Measurements from ENCODE around the gene SYS1. TPM values are rescaled to one million over a fixed set of nuclear protein-coding genes. Genes with fewer than 3 reads are reported as not detected.
"Not testable (repeated sequence)": the region's sequence is repeated elsewhere in the genome, so short reads cannot be mapped to it uniquely, and the experiment has no call there.

SYS1 gene
- total RNA-seq, 1 experiment from 2014 or later: 29.1 TPM

GRCh38 chr20:45347936-45348778 is 14.8 kb upstream of the SYS1 start, which contains the start of gene SDC4:
SDC4 (minus strand) TSS chr20:45348424; CDS start chr20:45348384, 40 bp downstream.
- H3K27me3 ChIP-seq (ENCODE audit: control insufficient read depth, insufficient read depth, low read length): no peaks in the 10 kb centered on the region
- BruUV-seq (replicated peaks): no TSS peak
- ChIA-PET CTCF (interaction anchor here (0.8 to 2.0 kb wide), 3 partner anchors 11 to 89 kb away, joined by 4 to 7 read pairs (median 5); no protein-coding TSS in a partner anchor), POLR2A (interaction anchor here (1.2 kb wide), 1 partner anchor 13 kb away, joined by 3 read pairs; no protein-coding TSS in a partner anchor)
- DNase-seq (ENCODE audit: low read depth, low spot score) (no peak), ATAC-seq (peak; percentile 81)
- in situ Hi-C loops (cut with HindIII; ENCODE audit: low pct_unique_long_range_greater_than_20kb, low sequenced_read_pairs): no loop called here
- intact Hi-C loops (cut with micrococcal nuclease; ENCODE audit: unreplicated experiment): no loop called here
- TF ChIP-seq TCF7L2 (IDR thresholded peaks at IDR 0.05; ENCODE audit: low read depth, low read length): no peak
- peak; percentile 93 for TF ChIP-seq SIN3A (IDR thresholded peaks at IDR 0.05; ENCODE audit: borderline replicate concordance, insufficient read depth, low read depth, low read length)
- peak; percentile 97 for TF ChIP-seq POLR2AphosphoS5 (IDR thresholded peaks at IDR 0.05; ENCODE audit: low read depth, low read length)
- no peaks in the 10 kb centered on the region for H3K9me3 ChIP-seq (ENCODE audit: control insufficient read depth, insufficient read depth, low read depth, low read length)
- H3K36me3 ChIP-seq (ENCODE audit: control insufficient read depth, insufficient read depth, low read length): no peaks in the 10 kb centered on the region
- H3K4me3 ChIP-seq (ENCODE audit: low read depth in 2 of 2, low read length in 2 of 2): peak within 1 kb of the TSS; percentile 70 to 94
- H3K27ac ChIP-seq (ENCODE audit: low read length): peak within 1 kb of the TSS; percentile 87
- peaks cover 44% of the 10 kb centered on the region for H3K4me1 ChIP-seq (ENCODE audit: control insufficient read depth, insufficient read depth, low read length)

- no TSS peak for BruUV-seq (replicated peaks)
- Histone ChIP-seq H3K27me3 (ENCODE audit: control insufficient read depth, insufficient read depth, low read length) (no peaks in the 10 kb centered on the region), H3K27ac (ENCODE audit: low read length) (no peak overlapping the region), H3K36me3 (ENCODE audit: control insufficient read depth, insufficient read depth, low read length) (no peaks in the 10 kb centered on the region), H3K4me3 (ENCODE audit: low read depth in 2 of 2, low read length in 2 of 2) (no peak overlapping the region), H3K4me1 (ENCODE audit: control insufficient read depth, insufficient read depth, low read length) (peaks cover 24% of the 10 kb centered on the region), H3K9me3 (ENCODE audit: control insufficient read depth, insufficient read depth, low read depth, low read length) (no peaks in the 10 kb centered on the region)
- in situ Hi-C loops (cut with HindIII; ENCODE audit: low pct_unique_long_range_greater_than_20kb, low sequenced_read_pairs): no loop called here
- TF ChIP-seq, protein P1, sequence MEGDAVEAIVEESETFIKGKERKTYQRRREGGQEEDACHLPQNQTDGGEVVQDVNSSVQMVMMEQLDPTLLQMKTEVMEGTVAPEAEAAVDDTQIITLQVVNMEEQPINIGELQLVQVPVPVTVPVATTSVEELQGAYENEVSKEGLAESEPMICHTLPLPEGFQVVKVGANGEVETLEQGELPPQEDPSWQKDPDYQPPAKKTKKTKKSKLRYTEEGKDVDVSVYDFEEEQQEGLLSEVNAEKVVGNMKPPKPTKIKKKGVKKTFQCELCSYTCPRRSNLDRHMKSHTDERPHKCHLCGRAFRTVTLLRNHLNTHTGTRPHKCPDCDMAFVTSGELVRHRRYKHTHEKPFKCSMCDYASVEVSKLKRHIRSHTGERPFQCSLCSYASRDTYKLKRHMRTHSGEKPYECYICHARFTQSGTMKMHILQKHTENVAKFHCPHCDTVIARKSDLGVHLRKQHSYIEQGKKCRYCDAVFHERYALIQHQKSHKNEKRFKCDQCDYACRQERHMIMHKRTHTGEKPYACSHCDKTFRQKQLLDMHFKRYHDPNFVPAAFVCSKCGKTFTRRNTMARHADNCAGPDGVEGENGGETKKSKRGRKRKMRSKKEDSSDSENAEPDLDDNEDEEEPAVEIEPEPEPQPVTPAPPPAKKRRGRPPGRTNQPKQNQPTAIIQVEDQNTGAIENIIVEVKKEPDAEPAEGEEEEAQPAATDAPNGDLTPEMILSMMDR (IDR thresholded peaks at IDR 0.05): no peak
- TF ChIP-seq, protein P2, sequence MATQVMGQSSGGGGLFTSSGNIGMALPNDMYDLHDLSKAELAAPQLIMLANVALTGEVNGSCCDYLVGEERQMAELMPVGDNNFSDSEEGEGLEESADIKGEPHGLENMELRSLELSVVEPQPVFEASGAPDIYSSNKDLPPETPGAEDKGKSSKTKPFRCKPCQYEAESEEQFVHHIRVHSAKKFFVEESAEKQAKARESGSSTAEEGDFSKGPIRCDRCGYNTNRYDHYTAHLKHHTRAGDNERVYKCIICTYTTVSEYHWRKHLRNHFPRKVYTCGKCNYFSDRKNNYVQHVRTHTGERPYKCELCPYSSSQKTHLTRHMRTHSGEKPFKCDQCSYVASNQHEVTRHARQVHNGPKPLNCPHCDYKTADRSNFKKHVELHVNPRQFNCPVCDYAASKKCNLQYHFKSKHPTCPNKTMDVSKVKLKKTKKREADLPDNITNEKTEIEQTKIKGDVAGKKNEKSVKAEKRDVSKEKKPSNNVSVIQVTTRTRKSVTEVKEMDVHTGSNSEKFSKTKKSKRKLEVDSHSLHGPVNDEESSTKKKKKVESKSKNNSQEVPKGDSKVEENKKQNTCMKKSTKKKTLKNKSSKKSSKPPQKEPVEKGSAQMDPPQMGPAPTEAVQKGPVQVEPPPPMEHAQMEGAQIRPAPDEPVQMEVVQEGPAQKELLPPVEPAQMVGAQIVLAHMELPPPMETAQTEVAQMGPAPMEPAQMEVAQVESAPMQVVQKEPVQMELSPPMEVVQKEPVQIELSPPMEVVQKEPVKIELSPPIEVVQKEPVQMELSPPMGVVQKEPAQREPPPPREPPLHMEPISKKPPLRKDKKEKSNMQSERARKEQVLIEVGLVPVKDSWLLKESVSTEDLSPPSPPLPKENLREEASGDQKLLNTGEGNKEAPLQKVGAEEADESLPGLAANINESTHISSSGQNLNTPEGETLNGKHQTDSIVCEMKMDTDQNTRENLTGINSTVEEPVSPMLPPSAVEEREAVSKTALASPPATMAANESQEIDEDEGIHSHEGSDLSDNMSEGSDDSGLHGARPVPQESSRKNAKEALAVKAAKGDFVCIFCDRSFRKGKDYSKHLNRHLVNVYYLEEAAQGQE (IDR thresholded peaks at IDR 0.05; ENCODE audit: insufficient read depth in 1 of 2, low read depth in 2 of 2, low read length in 1 of 2): no peak
- TF ChIP-seq SIN3A (IDR thresholded peaks at IDR 0.05; ENCODE audit: borderline replicate concordance, insufficient read depth, low read depth, low read length) (no peak), TCF7L2 (IDR thresholded peaks at IDR 0.05; ENCODE audit: low read depth, low read length) (no peak), POLR2AphosphoS5 (IDR thresholded peaks at IDR 0.05; ENCODE audit: low read depth, low read length) (no peak)
- ATAC-seq (no peak), DNase-seq (ENCODE audit: low read depth, low spot score) (no peak)
- POLR2A ChIA-PET: interaction anchor here (0.7 kb wide), 1 partner anchor 69 kb away, joined by 3 read pairs; no protein-coding TSS in a partner anchor
- CTCF ChIA-PET: no interaction called here
- intact Hi-C loops (cut with micrococcal nuclease; ENCODE audit: unreplicated experiment): no loop called here
Measured at GRCh38 chr20:45350217-45350616, 12.7 kb upstream of the SYS1 start.

DNA sequence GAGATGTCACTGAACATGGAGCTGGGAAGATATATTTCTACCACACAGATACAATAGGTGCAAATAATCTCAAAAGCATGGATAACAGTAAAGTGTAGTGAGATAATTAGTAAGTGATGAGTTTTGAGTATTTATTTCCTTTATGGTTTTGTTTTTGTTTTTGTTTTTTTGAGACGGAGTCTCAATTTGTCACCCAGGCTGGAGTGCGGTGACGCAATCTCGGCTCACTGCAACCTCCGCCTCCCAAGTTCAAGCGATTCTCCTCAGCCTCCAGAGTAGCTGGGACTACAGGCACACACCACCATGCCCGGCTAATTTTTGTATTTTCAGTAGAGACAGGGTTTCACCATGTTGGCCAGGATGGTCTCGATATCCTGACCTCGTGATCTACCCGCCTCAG is 12.2 kb upstream of the SYS1 start:
- CTCF ChIA-PET, POLR2A ChIA-PET: not testable (repeated sequence)

More for the DNA sequence above, 12.2 kb upstream of the SYS1 start:
- peaks cover 18% of the 10 kb centered on the region for H3K4me1 ChIP-seq (ENCODE audit: control insufficient read depth, insufficient read depth, low read length)
- in situ Hi-C loops (cut with HindIII; ENCODE audit: low pct_unique_long_range_greater_than_20kb, low sequenced_read_pairs); ATAC-seq; H3K27ac ChIP-seq (ENCODE audit: low read length); DNase-seq (ENCODE audit: low read depth, low spot score); H3K27me3 ChIP-seq (ENCODE audit: control insufficient read depth, insufficient read depth, low read length); H3K4me3 ChIP-seq (ENCODE audit: low read depth in 2 of 2, low read length in 2 of 2); H3K36me3 ChIP-seq (ENCODE audit: control insufficient read depth, insufficient read depth, low read length); BruUV-seq (replicated peaks); H3K9me3 ChIP-seq (ENCODE audit: control insufficient read depth, insufficient read depth, low read depth, low read length); intact Hi-C loops (cut with micrococcal nuclease; ENCODE audit: unreplicated experiment): not testable (repeated sequence)
